GM12864 (cell line): Measurements from ENCODE around the gene GALNT2.

Experiments used
- DNase-seq: peaks from one replicate; pipeline ENCODE4 v3.0.0-alpha.2; 2011; ENCODE audit warnings: low read depth
- H3K4me3 ChIP-seq: 2 replicates; pipeline ENCODE4 v1.5.1; 2011; ENCODE audit warnings: mild to moderate bottlenecking, low read depth, low read length, control low read depth
- TF ChIP-seq, protein P1 (sequence below): IDR thresholded peaks from 2 replicates; pipeline ENCODE4 v1.5.1; 2011; ENCODE audit warnings: low read depth, mild to moderate bottlenecking, moderate library complexity, low read length, control low read depth, inconsistent platforms; ENCODE audit errors: missing control alignments

GALNT2 gene

DNA sequence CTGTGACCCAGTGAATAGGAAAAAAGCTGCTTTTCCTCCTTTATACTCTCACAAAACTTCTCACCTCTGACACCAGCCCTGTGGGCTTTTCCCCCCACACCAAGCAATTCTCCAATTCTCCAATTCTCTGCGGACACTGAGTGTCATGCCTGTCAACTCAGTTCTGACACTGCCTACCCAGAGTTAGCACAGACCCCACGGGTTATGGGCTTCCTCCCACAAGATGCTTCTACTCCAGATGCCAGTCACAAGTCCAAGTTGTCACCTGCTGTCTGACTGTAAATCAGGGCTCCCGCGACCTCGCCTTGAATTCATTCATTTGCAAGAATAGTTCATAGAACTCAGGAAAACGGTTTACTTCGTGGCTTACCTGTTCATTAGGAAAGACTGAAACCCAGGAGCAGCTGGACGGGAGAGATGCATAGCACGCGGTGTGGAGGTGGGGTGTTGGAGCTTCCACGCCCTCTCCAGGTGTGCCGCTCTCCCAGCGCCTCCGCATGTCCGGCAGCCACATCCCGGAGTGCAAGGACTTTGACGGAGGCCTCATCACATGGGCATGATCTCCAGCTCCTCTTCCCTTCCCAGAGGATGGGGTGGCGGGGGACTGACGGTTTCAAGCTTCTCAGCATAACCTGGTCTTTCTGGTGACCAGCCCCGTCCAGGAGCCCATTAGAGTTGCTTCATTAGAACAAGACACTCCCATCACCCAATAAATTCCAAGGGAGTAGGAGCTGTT lies 204.4 kb downstream of the GALNT2 start:
- H3K4me3 ChIP-seq: no peak overlapping the region
- TF ChIP-seq, protein P1, sequence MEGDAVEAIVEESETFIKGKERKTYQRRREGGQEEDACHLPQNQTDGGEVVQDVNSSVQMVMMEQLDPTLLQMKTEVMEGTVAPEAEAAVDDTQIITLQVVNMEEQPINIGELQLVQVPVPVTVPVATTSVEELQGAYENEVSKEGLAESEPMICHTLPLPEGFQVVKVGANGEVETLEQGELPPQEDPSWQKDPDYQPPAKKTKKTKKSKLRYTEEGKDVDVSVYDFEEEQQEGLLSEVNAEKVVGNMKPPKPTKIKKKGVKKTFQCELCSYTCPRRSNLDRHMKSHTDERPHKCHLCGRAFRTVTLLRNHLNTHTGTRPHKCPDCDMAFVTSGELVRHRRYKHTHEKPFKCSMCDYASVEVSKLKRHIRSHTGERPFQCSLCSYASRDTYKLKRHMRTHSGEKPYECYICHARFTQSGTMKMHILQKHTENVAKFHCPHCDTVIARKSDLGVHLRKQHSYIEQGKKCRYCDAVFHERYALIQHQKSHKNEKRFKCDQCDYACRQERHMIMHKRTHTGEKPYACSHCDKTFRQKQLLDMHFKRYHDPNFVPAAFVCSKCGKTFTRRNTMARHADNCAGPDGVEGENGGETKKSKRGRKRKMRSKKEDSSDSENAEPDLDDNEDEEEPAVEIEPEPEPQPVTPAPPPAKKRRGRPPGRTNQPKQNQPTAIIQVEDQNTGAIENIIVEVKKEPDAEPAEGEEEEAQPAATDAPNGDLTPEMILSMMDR: no peak
- DNase-seq: no peak

GRCh38 chr1:230272557-230272956 lies 205.5 kb downstream of the GALNT2 start:
- TF ChIP-seq, protein P1: no peak
- no peak for DNase-seq
- H3K4me3 ChIP-seq: no peak overlapping the region

DNA sequence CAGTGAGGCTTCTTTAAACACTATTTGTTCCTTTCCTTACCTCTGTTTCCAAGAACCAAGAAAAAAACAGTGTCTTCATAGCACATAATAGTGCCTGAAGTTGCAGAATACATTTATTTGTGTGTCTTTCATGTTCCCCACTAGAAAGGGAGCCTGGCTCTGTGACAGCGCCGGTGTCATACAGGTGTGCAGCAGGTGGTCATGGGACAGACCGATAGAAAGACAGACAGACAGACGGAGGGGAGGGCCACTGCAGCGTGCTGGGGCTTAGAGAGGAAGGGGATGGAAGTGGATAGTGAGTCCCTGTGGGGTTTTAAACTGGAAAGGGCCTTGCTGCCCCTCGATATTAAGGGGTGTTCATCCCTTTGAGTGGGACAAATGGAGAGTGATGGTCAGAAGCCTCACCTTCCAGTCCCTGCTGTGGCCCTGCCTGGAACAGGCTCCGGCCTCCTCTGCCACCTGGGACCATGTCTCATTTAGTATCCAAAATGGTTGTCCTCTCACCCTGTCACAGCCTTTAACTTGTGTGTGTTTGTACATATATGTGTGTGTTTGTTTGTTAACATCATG lies 206.2 kb downstream of the GALNT2 start:
- TF ChIP-seq, protein P1: no peak
- DNase-seq: no peak
- H3K4me3 ChIP-seq: no peak overlapping the region

GRCh38 chr1:230274254-230274653 lies 207.2 kb downstream of the GALNT2 start:
- H3K4me3 ChIP-seq: no peak overlapping the region
- DNase-seq: no peak
- TF ChIP-seq, protein P1: no peak

- DNase-seq: no peak
- TF ChIP-seq, protein P1: no peak
- H3K4me3 ChIP-seq: no peak overlapping the region
Measured at GRCh38 chr1:230276401-230276800, 209.4 kb downstream of the GALNT2 start.

DNA sequence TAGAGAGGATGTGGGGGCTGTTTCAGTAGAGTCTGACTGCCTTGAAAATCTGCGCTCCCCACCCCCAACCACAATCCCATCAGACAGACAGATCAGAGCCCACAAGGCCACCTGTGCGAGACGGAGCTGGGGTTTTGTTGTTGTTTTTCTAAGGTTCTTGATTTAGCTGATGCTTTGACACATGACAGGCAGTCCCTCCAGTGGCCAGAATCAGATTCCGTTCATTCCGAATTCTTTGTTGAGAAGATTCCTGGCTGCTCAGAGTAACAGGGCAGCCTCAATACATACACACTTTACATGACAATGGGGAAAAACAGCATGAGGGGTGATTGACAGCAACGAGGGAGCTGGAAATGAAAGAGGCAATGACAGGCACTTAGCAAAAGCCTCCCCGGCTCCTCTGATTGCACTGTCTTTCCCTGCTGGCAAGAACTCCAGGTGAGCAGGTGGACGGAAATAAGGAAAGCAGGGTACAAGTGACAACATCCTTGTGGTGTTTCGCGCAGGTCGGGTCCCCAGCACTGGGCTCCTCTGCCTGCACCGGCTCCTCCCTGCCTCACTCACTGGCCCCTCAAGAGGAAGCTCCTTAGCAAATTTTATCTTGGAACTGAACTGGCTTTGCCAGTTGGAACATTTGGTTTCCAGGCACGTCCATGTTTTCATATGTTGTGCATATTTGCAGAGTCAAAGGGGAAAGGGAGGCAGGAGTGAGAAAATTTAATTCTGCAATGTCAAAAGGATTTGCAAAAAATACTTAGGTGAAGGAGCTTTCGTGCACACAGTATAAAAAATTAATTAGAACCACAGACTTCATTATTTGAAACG lies 210.4 kb downstream of the GALNT2 start:
- no peak overlapping the region for H3K4me3 ChIP-seq
- no peak for DNase-seq
- TF ChIP-seq, protein P1: no peak
